GM23338 (cell line): ENCODE measurements around the gene RBM33. TPM values are rescaled to one million over a fixed set of nuclear protein-coding genes. Genes with fewer than 3 reads are reported as not detected.

Experiments used
- ATAC-seq: fragments of 200-7000 bp; cut with Tn5 transposase; 3 replicates; pipeline ENCODE4 v1.9.1; 2020
- DNase-seq: peaks from one replicate; pipeline ENCODE4 v3.0.0-alpha.2; 2015; ENCODE audit warnings: low spot score
- H2AFZ ChIP-seq: fragments of 200-600 bp; sonication (generic); 2 replicates; pipeline ENCODE4 v1.8.0; 2016; ENCODE audit warnings: antibody characterized with exemption, mild to moderate bottlenecking, moderate library complexity
- H3F3A ChIP-seq: fragments of 200-600 bp; sonication (generic); replicated peaks from 2 replicates; pipeline ENCODE4 v1.8.0; 2017; ENCODE audit warnings: antibody characterized with exemption, mixed run types, low read depth
- H3K27ac ChIP-seq: fragments of 200-600 bp; sonication (generic); 2 replicates; pipeline ENCODE4 v1.6.1; 2016; ENCODE audit warnings: low read depth
- H3K27me3 ChIP-seq: fragments of 200-600 bp; sonication (generic); 2 replicates; pipeline ENCODE4 v1.8.0; 2016; ENCODE audit warnings: mild to moderate bottlenecking, mixed run types, moderate library complexity; ENCODE audit not compliant: insufficient read depth
- H3K36me3 ChIP-seq: fragments of 200-600 bp; sonication (generic); 2 replicates; pipeline ENCODE4 v1.8.0; 2016; ENCODE audit warnings: mild to moderate bottlenecking; ENCODE audit not compliant: insufficient read depth
- H3K4me1 ChIP-seq: fragments of 200-600 bp; sonication (generic); 2 replicates; pipeline ENCODE4 v1.8.0; 2016; ENCODE audit warnings: mild to moderate bottlenecking, moderate library complexity; ENCODE audit not compliant: insufficient read depth
- H3K4me2 ChIP-seq: fragments of 200-600 bp; sonication (generic); 2 replicates; pipeline ENCODE4 v1.7.1; 2017; ENCODE audit warnings: mixed run types
- H3K4me3 ChIP-seq: fragments of 200-600 bp; sonication (generic); 2 replicates; pipeline ENCODE4 v1.6.1; 2016; ENCODE audit warnings: mixed run types
- H3K79me2 ChIP-seq: fragments of 200-600 bp; sonication (generic); replicated peaks from 2 replicates; pipeline ENCODE4 v1.8.0; 2017; ENCODE audit warnings: mild to moderate bottlenecking; ENCODE audit not compliant: insufficient read depth
- H3K9me2 ChIP-seq: fragments of 200-600 bp; sonication (generic); 2 replicates; pipeline ENCODE4 v1.8.0; 2017; ENCODE audit not compliant: insufficient read depth
- H4K20me1 ChIP-seq: fragments of 200-600 bp; sonication (generic); replicated peaks from 2 replicates; pipeline ENCODE4 v1.8.0; 2017; ENCODE audit warnings: mild to moderate bottlenecking; ENCODE audit not compliant: insufficient read depth
- H3K27ac Mint-ChIP-seq: 2 replicates; pipeline ENCODE4 v1.8.0; 2020; ENCODE audit warnings: inconsistent platforms, mild to moderate bottlenecking, moderate library complexity, mixed read lengths
- H3K27me3 Mint-ChIP-seq: 3 replicates; pipeline ENCODE4 v1.8.0; 2022; ENCODE audit warnings: low read depth, mild to moderate bottlenecking, moderate library complexity, mixed read lengths, inconsistent platforms; ENCODE audit not compliant: insufficient read depth, poor library complexity
- H3K36me3 Mint-ChIP-seq: 3 replicates; pipeline ENCODE4 v1.8.0; 2021; ENCODE audit warnings: low read depth, mild to moderate bottlenecking, inconsistent platforms, moderate library complexity, mixed read lengths
- H3K4me1 Mint-ChIP-seq: 3 replicates; pipeline ENCODE4 v1.8.0; 2020; ENCODE audit warnings: mild to moderate bottlenecking, inconsistent platforms, mixed read lengths
- H3K4me3 Mint-ChIP-seq: 3 replicates; pipeline ENCODE4 v1.8.0; 2021; ENCODE audit warnings: moderate library complexity, mild to moderate bottlenecking, inconsistent platforms, mixed read lengths
- H3K9me3 Mint-ChIP-seq: 3 replicates; pipeline ENCODE4 v1.8.0; 2020; ENCODE audit warnings: moderate library complexity, mild to moderate bottlenecking, inconsistent platforms, mixed read lengths
- CREB1 ChIP-seq: fragments of 250-450 bp; sonication (Bioruptor Pico); IDR thresholded peaks from 2 replicates; pipeline ENCODE4 v1.5.0; 2020; ENCODE audit warnings: low read depth, mild to moderate bottlenecking, moderate library complexity
- EZH2 ChIP-seq: fragments of 200-600 bp; sonication (generic); IDR thresholded peaks from one replicate; pipeline ENCODE4 v1.8.0; 2017; ENCODE audit warnings: antibody characterized with exemption, mild to moderate bottlenecking, low read depth; ENCODE audit not compliant: unreplicated experiment
- EZH2phosphoT487 ChIP-seq: fragments of 200-600 bp; sonication (generic); IDR thresholded peaks from one replicate; pipeline ENCODE4 v1.8.1; 2018; ENCODE audit warnings: antibody characterized with exemption; ENCODE audit not compliant: unreplicated experiment
- JUNB ChIP-seq: IDR thresholded peaks from one replicate; pipeline ENCODE4 v1.6.1; 2016; ENCODE audit warnings: antibody characterized with exemption; ENCODE audit not compliant: unreplicated experiment
- NANOG ChIP-seq: IDR thresholded peaks from 2 replicates; pipeline ENCODE4 v1.6.1; 2016; ENCODE audit warnings: antibody characterized with exemption, borderline replicate concordance
- POLR2AphosphoS5 ChIP-seq: IDR thresholded peaks from 2 replicates; pipeline ENCODE4 v1.6.1; 2016; ENCODE audit warnings: antibody characterized with exemption, low read depth
- STAT1 ChIP-seq: IDR thresholded peaks from one replicate; pipeline ENCODE4 v1.6.1; 2016; ENCODE audit warnings: antibody characterized with exemption; ENCODE audit not compliant: unreplicated experiment
- ZNF114 ChIP-seq: fragments of 250-450 bp; sonication (Bioruptor Pico); IDR thresholded peaks from 2 replicates; pipeline ENCODE4 v1.5.0; 2020; ENCODE audit warnings: mild to moderate bottlenecking, moderate library complexity
- ZNF331 ChIP-seq: fragments of 250-450 bp; sonication (Bioruptor Pico); IDR thresholded peaks from 2 replicates; pipeline ENCODE4 v1.5.0; 2020; ENCODE audit warnings: low read depth, mild to moderate bottlenecking, moderate library complexity
- polyA plus RNA-seq: library from polyadenylated mRNA; unstranded; fragments of >200 nt; fragmentation: Nextera tagmentation; extraction: Ambion mirVana; gene quantifications from 2 replicates; pipeline ENCODE4 v1.2.1, GENCODE V29; 2016
- total RNA-seq: library from RNA; depleted of rRNA; stranded (reverse); fragments of >200 nt; shearing (Covaris generic); gene quantifications from 2 replicates; pipeline ENCODE4 v1.2.3, GENCODE V29; 2014
- TF ChIP-seq, protein P1 (sequence below): IDR thresholded peaks from one replicate; pipeline ENCODE4 v1.6.1; 2018; ENCODE audit warnings: antibody characterized with exemption; ENCODE audit not compliant: unreplicated experiment
- TF ChIP-seq, protein P2 (sequence below): IDR thresholded peaks from 2 replicates; pipeline ENCODE4 v1.6.1; 2016; ENCODE audit warnings: antibody characterized with exemption
- TF ChIP-seq, protein P3 (sequence below), 2 experiments: fragments of 200-600 bp in 1 of 2; sonication (generic) in 1 of 2; conservative IDR thresholded peaks; 2 replicates each; pipeline versions ENCODE4 v1.5.1 to v1.6.1; 2016 to 2017; ENCODE audit warnings: antibody characterized with exemption in 2 of 2, low read depth in 2 of 2, mild to moderate bottlenecking in 2 of 2, moderate library complexity in 1 of 2
- TF ChIP-seq, protein P4 (sequence below): fragments of 250-450 bp; sonication (Bioruptor Pico); IDR thresholded peaks from 2 replicates; pipeline ENCODE4 v1.5.0; 2020; ENCODE audit warnings: mild to moderate bottlenecking, moderate library complexity

RBM33 gene
- total and polyA plus RNA-seq, 2 experiments from 2014 or later, result 47.7 to 94.7 TPM

DNA sequence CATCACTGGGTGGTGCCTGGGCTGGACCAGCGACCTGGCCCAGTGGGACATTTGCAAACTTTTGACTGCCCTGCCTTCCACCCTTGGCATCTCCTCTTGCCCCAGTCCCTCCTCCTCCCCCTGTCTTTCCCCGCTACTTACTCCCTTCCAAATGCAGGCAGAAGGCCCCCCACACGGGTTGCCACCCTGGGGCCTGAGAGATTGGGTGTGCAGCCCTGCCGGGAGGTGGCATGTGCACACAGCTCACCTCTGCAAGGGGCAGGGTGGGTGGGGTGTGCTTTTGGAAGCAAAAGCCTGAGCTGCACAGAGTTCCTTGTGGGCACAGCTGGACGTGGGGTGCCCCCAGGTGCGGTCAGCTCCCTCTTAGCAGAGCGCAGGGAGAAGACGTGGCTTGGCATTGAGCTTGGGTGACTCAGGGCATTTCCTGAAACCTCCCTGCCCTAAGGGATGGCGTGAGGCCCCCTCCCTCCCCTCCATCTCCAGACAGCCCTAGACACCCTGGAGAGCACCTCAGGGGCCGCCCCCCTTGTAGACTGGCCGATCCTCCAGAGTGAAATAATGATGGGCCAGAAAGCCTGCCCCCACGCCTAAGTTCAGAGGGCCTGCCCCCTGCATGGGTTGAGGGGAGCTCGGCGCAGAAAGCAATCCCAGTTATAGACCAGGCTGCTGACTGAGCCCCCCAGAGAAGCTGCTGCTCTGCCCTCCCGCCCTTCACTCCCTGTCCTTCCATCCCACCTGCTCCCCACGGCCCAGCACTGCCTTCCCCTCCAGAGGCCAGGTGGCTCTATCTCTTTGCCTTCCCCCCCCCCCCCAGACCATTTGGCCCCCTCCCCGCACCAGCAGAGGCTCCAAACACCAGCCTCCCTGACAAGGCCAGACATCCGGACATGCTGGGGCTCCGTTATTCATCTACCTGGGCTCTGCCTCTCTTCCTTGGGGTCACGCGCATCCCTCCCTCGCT is 170.1 kb downstream of the RBM33 start:
- peaks cover 40% of the 10 kb centered on the region for H3K4me1 Mint-ChIP-seq
- Histone ChIP-seq H3K36me3 (no peaks in the 10 kb centered on the region), H3K4me3 (no peak overlapping the region), H4K20me1 (peaks cover 10% of the 10 kb centered on the region; the same call in 1 of the 2 replicates), H2AFZ (no peak overlapping the region), H3K27ac (no peak overlapping the region), H3K79me2 (no peaks in the 10 kb centered on the region), H3K4me1 (peaks cover 15% of the 10 kb centered on the region; the same call in 1 of the 2 replicates), H3F3A (no peaks in the 10 kb centered on the region), H3K4me2 (no peak overlapping the region), H3K9me2 (no peaks in the 10 kb centered on the region), H3K27me3 (peaks cover 58% of the 10 kb centered on the region)
- H3K27me3 Mint-ChIP-seq, result peaks cover 63% of the 10 kb centered on the region
- no peak overlapping the region for H3K27ac Mint-ChIP-seq
- H3K36me3 Mint-ChIP-seq, result no peaks in the 10 kb centered on the region
- DNase-seq (no peak), ATAC-seq (no peak; the same call in 2 of the 3 replicates)
- peaks cover 7% of the 10 kb centered on the region for H3K9me3 Mint-ChIP-seq
- TF ChIP-seq ZNF114 (CRISPR knock-in tag), result no peak
- no peak for TF ChIP-seq POLR2AphosphoS5
- TF ChIP-seq EZH2phosphoT487, result no peak
- TF ChIP-seq, protein P1, sequence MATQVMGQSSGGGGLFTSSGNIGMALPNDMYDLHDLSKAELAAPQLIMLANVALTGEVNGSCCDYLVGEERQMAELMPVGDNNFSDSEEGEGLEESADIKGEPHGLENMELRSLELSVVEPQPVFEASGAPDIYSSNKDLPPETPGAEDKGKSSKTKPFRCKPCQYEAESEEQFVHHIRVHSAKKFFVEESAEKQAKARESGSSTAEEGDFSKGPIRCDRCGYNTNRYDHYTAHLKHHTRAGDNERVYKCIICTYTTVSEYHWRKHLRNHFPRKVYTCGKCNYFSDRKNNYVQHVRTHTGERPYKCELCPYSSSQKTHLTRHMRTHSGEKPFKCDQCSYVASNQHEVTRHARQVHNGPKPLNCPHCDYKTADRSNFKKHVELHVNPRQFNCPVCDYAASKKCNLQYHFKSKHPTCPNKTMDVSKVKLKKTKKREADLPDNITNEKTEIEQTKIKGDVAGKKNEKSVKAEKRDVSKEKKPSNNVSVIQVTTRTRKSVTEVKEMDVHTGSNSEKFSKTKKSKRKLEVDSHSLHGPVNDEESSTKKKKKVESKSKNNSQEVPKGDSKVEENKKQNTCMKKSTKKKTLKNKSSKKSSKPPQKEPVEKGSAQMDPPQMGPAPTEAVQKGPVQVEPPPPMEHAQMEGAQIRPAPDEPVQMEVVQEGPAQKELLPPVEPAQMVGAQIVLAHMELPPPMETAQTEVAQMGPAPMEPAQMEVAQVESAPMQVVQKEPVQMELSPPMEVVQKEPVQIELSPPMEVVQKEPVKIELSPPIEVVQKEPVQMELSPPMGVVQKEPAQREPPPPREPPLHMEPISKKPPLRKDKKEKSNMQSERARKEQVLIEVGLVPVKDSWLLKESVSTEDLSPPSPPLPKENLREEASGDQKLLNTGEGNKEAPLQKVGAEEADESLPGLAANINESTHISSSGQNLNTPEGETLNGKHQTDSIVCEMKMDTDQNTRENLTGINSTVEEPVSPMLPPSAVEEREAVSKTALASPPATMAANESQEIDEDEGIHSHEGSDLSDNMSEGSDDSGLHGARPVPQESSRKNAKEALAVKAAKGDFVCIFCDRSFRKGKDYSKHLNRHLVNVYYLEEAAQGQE, result no peak
- TF ChIP-seq, protein P2, sequence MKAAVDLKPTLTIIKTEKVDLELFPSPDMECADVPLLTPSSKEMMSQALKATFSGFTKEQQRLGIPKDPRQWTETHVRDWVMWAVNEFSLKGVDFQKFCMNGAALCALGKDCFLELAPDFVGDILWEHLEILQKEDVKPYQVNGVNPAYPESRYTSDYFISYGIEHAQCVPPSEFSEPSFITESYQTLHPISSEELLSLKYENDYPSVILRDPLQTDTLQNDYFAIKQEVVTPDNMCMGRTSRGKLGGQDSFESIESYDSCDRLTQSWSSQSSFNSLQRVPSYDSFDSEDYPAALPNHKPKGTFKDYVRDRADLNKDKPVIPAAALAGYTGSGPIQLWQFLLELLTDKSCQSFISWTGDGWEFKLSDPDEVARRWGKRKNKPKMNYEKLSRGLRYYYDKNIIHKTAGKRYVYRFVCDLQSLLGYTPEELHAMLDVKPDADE, result no peak
- no peak for TF ChIP-seq EZH2
- TF ChIP-seq, protein P3, sequence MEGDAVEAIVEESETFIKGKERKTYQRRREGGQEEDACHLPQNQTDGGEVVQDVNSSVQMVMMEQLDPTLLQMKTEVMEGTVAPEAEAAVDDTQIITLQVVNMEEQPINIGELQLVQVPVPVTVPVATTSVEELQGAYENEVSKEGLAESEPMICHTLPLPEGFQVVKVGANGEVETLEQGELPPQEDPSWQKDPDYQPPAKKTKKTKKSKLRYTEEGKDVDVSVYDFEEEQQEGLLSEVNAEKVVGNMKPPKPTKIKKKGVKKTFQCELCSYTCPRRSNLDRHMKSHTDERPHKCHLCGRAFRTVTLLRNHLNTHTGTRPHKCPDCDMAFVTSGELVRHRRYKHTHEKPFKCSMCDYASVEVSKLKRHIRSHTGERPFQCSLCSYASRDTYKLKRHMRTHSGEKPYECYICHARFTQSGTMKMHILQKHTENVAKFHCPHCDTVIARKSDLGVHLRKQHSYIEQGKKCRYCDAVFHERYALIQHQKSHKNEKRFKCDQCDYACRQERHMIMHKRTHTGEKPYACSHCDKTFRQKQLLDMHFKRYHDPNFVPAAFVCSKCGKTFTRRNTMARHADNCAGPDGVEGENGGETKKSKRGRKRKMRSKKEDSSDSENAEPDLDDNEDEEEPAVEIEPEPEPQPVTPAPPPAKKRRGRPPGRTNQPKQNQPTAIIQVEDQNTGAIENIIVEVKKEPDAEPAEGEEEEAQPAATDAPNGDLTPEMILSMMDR (conservative IDR thresholded peaks at IDR 0.05; ENCODE audit: low read depth in 2 of 2), result no peak
- no peak for TF ChIP-seq JUNB
- TF ChIP-seq STAT1, result no peak
- no peak for TF ChIP-seq CREB1 (CRISPR knock-in tag)
- TF ChIP-seq, protein P4, sequence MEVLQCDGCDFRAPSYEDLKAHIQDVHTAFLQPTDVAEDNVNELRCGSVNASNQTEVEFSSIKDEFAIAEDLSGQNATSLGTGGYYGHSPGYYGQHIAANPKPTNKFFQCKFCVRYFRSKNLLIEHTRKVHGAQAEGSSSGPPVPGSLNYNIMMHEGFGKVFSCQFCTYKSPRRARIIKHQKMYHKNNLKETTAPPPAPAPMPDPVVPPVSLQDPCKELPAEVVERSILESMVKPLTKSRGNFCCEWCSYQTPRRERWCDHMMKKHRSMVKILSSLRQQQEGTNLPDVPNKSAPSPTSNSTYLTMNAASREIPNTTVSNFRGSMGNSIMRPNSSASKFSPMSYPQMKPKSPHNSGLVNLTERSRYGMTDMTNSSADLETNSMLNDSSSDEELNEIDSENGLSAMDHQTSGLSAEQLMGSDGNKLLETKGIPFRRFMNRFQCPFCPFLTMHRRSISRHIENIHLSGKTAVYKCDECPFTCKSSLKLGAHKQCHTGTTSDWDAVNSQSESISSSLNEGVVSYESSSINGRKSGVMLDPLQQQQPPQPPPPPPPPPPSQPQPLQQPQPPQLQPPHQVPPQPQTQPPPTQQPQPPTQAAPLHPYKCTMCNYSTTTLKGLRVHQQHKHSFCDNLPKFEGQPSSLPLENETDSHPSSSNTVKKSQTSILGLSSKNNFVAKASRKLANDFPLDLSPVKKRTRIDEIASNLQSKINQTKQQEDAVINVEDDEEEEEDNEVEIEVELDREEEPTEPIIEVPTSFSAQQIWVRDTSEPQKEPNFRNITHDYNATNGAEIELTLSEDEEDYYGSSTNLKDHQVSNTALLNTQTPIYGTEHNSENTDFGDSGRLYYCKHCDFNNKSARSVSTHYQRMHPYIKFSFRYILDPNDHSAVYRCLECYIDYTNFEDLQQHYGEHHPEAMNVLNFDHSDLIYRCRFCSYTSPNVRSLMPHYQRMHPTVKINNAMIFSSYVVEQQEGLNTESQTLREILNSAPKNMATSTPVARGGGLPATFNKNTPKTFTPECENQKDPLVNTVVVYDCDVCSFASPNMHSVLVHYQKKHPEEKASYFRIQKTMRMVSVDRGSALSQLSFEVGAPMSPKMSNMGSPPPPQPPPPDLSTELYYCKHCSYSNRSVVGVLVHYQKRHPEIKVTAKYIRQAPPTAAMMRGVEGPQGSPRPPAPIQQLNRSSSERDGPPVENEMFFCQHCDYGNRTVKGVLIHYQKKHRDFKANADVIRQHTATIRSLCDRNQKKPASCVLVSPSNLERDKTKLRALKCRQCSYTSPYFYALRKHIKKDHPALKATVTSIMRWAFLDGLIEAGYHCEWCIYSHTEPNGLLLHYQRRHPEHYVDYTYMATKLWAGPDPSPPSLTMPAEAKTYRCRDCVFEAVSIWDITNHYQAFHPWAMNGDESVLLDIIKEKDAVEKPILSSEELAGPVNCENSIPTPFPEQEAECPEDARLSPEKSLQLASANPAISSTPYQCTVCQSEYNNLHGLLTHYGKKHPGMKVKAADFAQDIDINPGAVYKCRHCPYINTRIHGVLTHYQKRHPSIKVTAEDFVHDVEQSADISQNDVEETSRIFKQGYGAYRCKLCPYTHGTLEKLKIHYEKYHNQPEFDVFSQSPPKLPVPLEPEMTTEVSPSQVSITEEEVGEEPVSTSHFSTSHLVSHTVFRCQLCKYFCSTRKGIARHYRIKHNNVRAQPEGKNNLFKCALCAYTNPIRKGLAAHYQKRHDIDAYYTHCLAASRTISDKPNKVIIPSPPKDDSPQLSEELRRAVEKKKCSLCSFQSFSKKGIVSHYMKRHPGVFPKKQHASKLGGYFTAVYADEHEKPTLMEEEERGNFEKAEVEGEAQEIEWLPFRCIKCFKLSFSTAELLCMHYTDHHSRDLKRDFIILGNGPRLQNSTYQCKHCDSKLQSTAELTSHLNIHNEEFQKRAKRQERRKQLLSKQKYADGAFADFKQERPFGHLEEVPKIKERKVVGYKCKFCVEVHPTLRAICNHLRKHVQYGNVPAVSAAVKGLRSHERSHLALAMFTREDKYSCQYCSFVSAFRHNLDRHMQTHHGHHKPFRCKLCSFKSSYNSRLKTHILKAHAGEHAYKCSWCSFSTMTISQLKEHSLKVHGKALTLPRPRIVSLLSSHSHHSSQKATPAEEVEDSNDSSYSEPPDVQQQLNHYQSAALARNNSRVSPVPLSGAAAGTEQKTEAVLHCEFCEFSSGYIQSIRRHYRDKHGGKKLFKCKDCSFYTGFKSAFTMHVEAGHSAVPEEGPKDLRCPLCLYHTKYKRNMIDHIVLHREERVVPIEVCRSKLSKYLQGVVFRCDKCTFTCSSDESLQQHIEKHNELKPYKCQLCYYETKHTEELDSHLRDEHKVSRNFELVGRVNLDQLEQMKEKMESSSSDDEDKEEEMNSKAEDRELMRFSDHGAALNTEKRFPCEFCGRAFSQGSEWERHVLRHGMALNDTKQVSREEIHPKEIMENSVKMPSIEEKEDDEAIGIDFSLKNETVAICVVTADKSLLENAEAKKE (CRISPR knock-in tag), result no peak
- no peak for TF ChIP-seq NANOG
- no peak for TF ChIP-seq ZNF331
- 0 out of 3 replicates have a peak overlapping the region, but pooled peaks have one; percentile 17 for H3K4me3 Mint-ChIP-seq
